Esophagus (tissue), 2 donors: ENCODE measurements around the gene PANX2. TPM values are rescaled to one million over a fixed set of nuclear protein-coding genes. Genes with fewer than 3 reads are reported as not detected.

Experiments used
- H3K27ac ChIP-seq, 2 donors: one replicate each; pipeline ENCODE4 v1.5.1; 2013; ENCODE audit warnings: low read depth in 2 of 2, mild to moderate bottlenecking in 2 of 2, inconsistent platforms in 1 of 2, low read length in 1 of 2, moderate library complexity in 1 of 2
- H3K27me3 ChIP-seq, 2 donors: one replicate each; pipeline ENCODE4 v1.6.1; 2013; ENCODE audit warnings: low read length in 2 of 2, control low read depth in 1 of 2, mild to moderate bottlenecking in 1 of 2; ENCODE audit not compliant: insufficient read depth in 2 of 2, control insufficient read depth in 1 of 2
- H3K36me3 ChIP-seq, 2 donors: one replicate each; pipeline ENCODE4 v1.6.1; 2013; ENCODE audit warnings: low read length in 1 of 2; ENCODE audit not compliant: control insufficient read depth in 2 of 2, insufficient read depth in 2 of 2
- H3K4me1 ChIP-seq, 2 donors: one replicate each; pipeline ENCODE4 v1.6.1; 2013; ENCODE audit warnings: low read length in 1 of 2; ENCODE audit not compliant: control insufficient read depth in 2 of 2, insufficient read depth in 2 of 2
- H3K4me3 ChIP-seq, 2 donors: one replicate each; pipeline ENCODE4 v1.5.1; 2013; ENCODE audit warnings: low read length in 2 of 2, mild to moderate bottlenecking in 2 of 2, low read depth in 1 of 2, moderate library complexity in 1 of 2
- H3K9me3 ChIP-seq, 2 donors: one replicate each; pipeline ENCODE4 v1.6.1; 2013; ENCODE audit warnings: mild to moderate bottlenecking in 2 of 2, low read depth in 1 of 2, low read length in 1 of 2, moderate library complexity in 1 of 2; ENCODE audit not compliant: control insufficient read depth in 2 of 2, insufficient read depth in 1 of 2
- WGBS, 2 donors: extraction: QIAGEN DNeasy Blood & Tissue Kit; methylation state at CpG; one replicate each; pipeline ENCODE4 v1.1.7; 2013; 5-methylcytosine and 5-hydroxymethylcytosine counted together
- polyA plus RNA-seq, 2 donors: library from polyadenylated mRNA; stranded (reverse); fragments of 200-250 nt; gene quantifications; one replicate each; pipeline ENCODE4 v1.2.3, GENCODE V29; 2013
- donor health status: healthy with polysubstance abuse.
- donor health status: Bipolar disorder and iron deficiency.

PANX2 gene
- polyA plus RNA-seq, 2 donors = 2.1 to 2.6 TPM

DNA sequence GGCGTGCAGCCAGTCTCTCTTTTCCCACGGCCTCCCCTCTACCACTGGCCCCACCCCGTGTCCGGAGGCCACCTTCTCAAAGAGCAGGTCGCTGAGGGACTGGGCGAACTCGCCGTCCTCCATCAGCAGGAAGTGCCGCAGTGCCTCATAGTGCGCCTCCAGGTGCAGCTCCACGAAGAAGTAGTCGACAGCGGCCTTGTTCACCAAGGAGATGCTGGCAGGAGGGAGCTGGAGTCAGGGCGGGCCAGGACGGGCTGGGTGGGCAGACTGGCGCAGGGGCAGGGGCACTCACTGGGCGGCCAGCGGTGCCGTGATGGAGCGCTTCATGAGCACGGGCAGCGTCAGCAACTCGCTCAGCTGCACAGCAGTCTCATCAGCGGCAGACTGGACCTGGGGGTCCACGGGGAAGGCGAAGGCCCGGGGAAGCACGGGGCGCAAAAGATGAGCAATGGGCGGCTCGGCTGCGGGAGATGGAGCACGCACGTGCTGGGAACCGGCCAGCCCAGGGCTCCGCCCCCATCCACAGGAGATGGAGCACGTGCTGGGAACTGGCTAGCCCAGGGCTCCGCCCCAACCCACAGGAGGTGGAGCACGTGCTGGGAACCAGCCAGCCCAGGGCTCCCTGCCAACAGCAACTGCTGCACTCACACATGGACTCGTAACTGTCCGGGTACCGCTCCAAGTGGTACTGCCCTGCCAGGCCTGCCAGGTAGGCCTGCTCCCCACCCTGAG is 48.6 kb downstream of the PANX2 start:
- Histone ChIP-seq H3K27ac (no peak overlapping the region), H3K36me3 (peaks cover 19 to 88% of the 10 kb centered on the region in 2 donors), H3K4me1 (peaks cover 4 to 9% of the 10 kb centered on the region in 2 donors), H3K4me3 (no peak overlapping the region), H3K27me3 (no peaks in the 10 kb centered on the region), H3K9me3 (no peaks in the 10 kb centered on the region)
- WGBS, 2 donors = 71 to 73% methylated on average over 41 to 42 of the region's 42 CpGs

- WGBS, 2 donors = 84 to 86% methylated on average over 25 of the region's 25 CpGs
- Histone ChIP-seq H3K4me1 (peaks cover 4 to 9% of the 10 kb centered on the region in 2 donors), H3K36me3 (peaks cover 23 to 90% of the 10 kb centered on the region in 2 donors), H3K9me3 (no peaks in the 10 kb centered on the region), H3K4me3 (no peak overlapping the region), H3K27ac (peak overlapping the region in 1 of 2 donors; percentile 19), H3K27me3 (no peaks in the 10 kb centered on the region)
Measured at GRCh38 chr22:50219800-50220602, 49.5 kb downstream of the PANX2 start.

GRCh38 chr22:50220603-50221409 is 50.3 kb downstream of the PANX2 start:
- Histone ChIP-seq H3K27me3 (no peaks in the 10 kb centered on the region), H3K4me1 (peaks cover 4 to 7% of the 10 kb centered on the region in 2 donors), H3K4me3 (no peak overlapping the region), H3K36me3 (peaks cover 23 to 91% of the 10 kb centered on the region in 2 donors), H3K9me3 (no peaks in the 10 kb centered on the region), H3K27ac (no peak overlapping the region)
- 95 to 96% methylated on average over 45 of the region's 45 CpGs for WGBS, 2 donors

DNA sequence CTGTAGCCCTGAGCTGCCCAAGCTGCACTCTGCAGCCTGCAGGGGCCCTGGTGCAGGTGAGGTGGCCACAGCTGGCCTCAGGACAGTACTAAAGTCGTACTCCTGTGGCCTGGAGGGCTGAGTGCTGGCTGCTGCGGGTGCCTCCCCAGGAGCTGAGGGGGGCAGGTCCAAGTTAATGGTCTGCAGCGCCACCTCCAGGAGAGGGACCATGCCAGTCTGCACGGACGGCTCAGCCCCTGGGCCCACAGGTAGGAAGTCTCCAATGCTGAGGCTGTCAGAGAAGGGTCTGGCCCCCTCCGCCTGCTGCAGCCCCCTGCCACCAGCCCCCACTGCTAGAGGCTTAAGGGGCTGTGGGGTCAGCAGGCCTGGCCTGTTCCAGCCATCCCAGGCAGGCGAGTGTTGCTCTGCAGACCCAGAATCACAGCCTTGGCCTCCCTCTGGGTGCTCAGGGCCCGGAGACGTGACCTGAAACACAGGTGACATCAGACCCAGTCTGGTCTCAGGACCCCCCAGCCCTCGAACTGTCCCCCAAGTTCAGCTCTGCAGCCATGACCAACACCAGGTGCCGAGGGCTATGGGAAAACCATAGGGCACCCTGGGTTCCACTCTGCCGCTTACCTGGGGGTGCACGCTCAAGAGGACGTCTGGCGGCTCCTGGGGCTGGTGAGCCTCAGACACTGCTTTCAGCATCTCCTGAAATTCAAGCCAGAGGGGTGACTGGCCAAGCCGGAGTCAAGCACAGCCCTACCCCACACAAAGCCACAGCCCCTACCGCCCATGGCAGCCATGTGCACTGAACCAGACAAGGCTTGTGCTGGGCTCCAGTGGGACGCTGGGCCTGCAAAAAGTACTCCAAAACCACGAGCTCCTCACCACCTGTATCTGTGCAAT is 51.1 kb downstream of the PANX2 start:
- WGBS, 2 donors = 91 to 92% methylated on average over 19 of the region's 19 CpGs
- Histone ChIP-seq H3K27ac (no peak overlapping the region), H3K4me3 (no peak overlapping the region), H3K36me3 (peaks cover 23 to 89% of the 10 kb centered on the region in 2 donors), H3K4me1 (peaks cover 4 to 5% of the 10 kb centered on the region in 2 donors), H3K9me3 (no peaks in the 10 kb centered on the region), H3K27me3 (no peaks in the 10 kb centered on the region)

GRCh38 chr22:50222508-50222907 is 52.0 kb downstream of the PANX2 start:
- WGBS, 2 donors = 89 to 90% methylated on average over 8 of the region's 8 CpGs
- Histone ChIP-seq H3K4me3 (no peak overlapping the region), H3K36me3 (peaks cover 14 to 88% of the 10 kb centered on the region in 2 donors)

DNA sequence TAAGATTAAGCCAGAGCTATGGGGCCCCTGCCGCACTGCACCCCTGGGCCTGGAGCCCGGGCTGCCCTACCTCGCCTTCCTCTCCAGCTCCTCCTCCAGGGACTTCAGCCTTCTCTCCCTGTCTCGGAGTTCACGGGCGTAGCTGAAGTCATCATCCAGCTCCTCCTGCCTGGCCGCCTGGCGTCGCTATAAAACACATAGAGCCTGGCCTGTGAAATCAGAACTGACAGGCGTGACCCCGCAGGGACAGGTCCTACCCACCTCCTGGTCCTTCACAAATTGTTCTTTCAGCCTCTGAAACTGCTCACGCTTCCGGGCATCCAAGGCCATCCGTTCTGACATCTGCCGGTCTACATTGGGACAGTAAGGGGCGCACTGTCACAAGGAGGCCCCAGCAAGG is 53.5 kb downstream of the PANX2 start:
- no peaks in the 10 kb centered on the region for H3K27me3 ChIP-seq
- H3K9me3 ChIP-seq = no peaks in the 10 kb centered on the region
- peaks cover 17 to 84% of the 10 kb centered on the region in 2 donors for H3K36me3 ChIP-seq
- no peak overlapping the region for H3K27ac ChIP-seq
- 94 to 96% methylated on average over 16 of the region's 16 CpGs for WGBS, 2 donors
- H3K4me3 ChIP-seq = no peak overlapping the region
- peaks cover 4 to 5% of the 10 kb centered on the region in 2 donors for H3K4me1 ChIP-seq

More at GRCh38 chr22:50222508-50222907, 52.0 kb downstream of the PANX2 start:
- Histone ChIP-seq H3K27me3 (no peaks in the 10 kb centered on the region), H3K4me1 (peaks cover 4 to 5% of the 10 kb centered on the region in 2 donors), H3K27ac (no peak overlapping the region), H3K9me3 (no peaks in the 10 kb centered on the region)

- no peaks in the 10 kb centered on the region for H3K9me3 ChIP-seq
- WGBS, 2 donors = 80 to 87% methylated on average over 24 of the region's 24 CpGs
Measured at GRCh38 chr22:50225200-50225969, 54.9 kb downstream of the PANX2 start.

GRCh38 chr22:50226063-50226874 is 55.7 kb downstream of the PANX2 start:
- Histone ChIP-seq H3K4me1 (no peaks in the 10 kb centered on the region), H3K9me3 (no peaks in the 10 kb centered on the region), H3K36me3 (peaks cover 14 to 66% of the 10 kb centered on the region in 2 donors), H3K27ac (no peak overlapping the region), H3K4me3 (no peak overlapping the region), H3K27me3 (no peaks in the 10 kb centered on the region)
- WGBS, 2 donors = 94% methylated on average over 24 to 31 of the region's 31 CpGs

More at GRCh38 chr22:50225200-50225969, 54.9 kb downstream of the PANX2 start:
- no peak overlapping the region for H3K27ac ChIP-seq
- H3K4me3 ChIP-seq = no peak overlapping the region
- no peaks in the 10 kb centered on the region for H3K4me1 ChIP-seq
- H3K27me3 ChIP-seq = no peaks in the 10 kb centered on the region
- peaks cover 17 to 75% of the 10 kb centered on the region in 2 donors for H3K36me3 ChIP-seq
